K562 (cell line): Measurements from ENCODE around the gene BLTP3B.

Experiments used
- MTF1 ChIP-seq: fragments of 250-450 bp; sonication (Bioruptor Pico); IDR thresholded peaks from 2 replicates; pipeline ENCODE4 v1.9.0; 2021; ENCODE audit warnings: moderate library complexity, mild to moderate bottlenecking, inconsistent platforms, borderline replicate concordance
- NR2F6 ChIP-seq: fragments of 450-650 bp; formaldehyde crosslinking; IDR thresholded peaks from 2 replicates; pipeline ENCODE4 v1.4.0; 2020; ENCODE audit warnings: mild to moderate bottlenecking
- RNF2 ChIP-seq: sonication (generic); IDR thresholded peaks from 2 replicates; pipeline ENCODE4 v1.6.1; 2016
- ZNF146 ChIP-seq: IDR thresholded peaks from one replicate; pipeline ENCODE4 v1.6.1; 2018; ENCODE audit warnings: missing compliant biosample characterization; ENCODE audit not compliant: unreplicated experiment
- ZNF23 ChIP-seq: fragments of 250-450 bp; sonication (Bioruptor Pico); IDR thresholded peaks from 2 replicates; pipeline ENCODE4 v1.4.0; 2020; ENCODE audit warnings: mild to moderate bottlenecking
- ZNF398 ChIP-seq: fragments of 250-450 bp; sonication (Bioruptor Pico); IDR thresholded peaks from 2 replicates; pipeline ENCODE4 v1.8.0; 2021; ENCODE audit warnings: moderate library complexity, mild to moderate bottlenecking, inconsistent platforms
- TF ChIP-seq, protein P1 (sequence below), 3 experiments: IDR thresholded peaks in 2 of 3; conservative IDR thresholded peaks in 1 of 3; 2 replicates each; pipeline ENCODE4 v1.5.1; 2011 to 2012; ENCODE audit warnings: low read length in 3 of 3, mild to moderate bottlenecking in 3 of 3, control low read depth in 2 of 3, improper control_type of control experiment in 1 of 3, inconsistent platforms in 1 of 3, low read depth in 1 of 3, mixed read lengths in 1 of 3, moderate library complexity in 1 of 3; ENCODE audit not compliant: insufficient read depth in 2 of 3
- TF ChIP-seq, protein P2 (sequence below), 2 experiments: fragments of 450-650 bp in 1 of 2; sonication (generic) in 1 of 2; formaldehyde crosslinking; conservative IDR thresholded peaks; 2 replicates each; pipeline versions ENCODE4 v1.4.0 to v1.8.1; 2020 to 2022; ENCODE audit warnings: mild to moderate bottlenecking in 1 of 2, missing genetic modification reagents in 1 of 2
- TF ChIP-seq, protein P3 (sequence below): sonication (generic); formaldehyde crosslinking; IDR thresholded peaks from 2 replicates; pipeline ENCODE4 v1.8.1; 2023; ENCODE audit warnings: mild to moderate bottlenecking, missing genetic modification reagents, moderate library complexity

DNA sequence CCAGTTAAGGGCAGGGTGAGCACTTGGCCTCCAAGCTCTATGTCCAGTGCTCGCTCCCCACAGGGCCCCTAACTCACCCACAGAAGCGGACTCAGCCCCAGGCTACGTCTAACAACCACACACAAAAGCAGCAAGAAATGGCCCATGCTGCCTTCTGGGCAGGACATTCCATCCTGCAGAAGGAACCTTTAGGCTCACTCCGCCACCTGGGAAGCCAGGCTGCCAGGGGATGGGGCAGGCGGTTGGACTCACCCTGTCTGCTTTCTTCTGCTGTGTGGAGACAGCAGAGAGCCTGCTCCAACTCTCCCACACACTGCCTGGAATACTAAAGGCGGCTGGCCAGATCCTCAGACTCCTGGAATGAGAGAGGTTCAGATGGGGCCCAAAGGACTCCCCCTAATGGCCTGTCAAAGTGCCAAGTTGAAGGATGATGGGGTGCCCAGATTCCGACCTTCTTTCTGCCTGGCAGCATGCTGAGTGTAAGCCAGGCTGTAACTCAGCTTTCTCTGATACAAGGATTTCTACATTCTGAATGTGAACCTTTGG is 27.7 kb upstream of the BLTP3B start:
- TF ChIP-seq ZNF23 (CRISPR knock-in tag) (no peak), NR2F6 (CRISPR knock-in tag) (no peak), MTF1 (CRISPR knock-in tag) (no peak), ZNF398 (CRISPR knock-in tag) (no peak), RNF2 (no peak), ZNF146 (CRISPR knock-in tag) (no peak)
- TF ChIP-seq, protein P1, sequence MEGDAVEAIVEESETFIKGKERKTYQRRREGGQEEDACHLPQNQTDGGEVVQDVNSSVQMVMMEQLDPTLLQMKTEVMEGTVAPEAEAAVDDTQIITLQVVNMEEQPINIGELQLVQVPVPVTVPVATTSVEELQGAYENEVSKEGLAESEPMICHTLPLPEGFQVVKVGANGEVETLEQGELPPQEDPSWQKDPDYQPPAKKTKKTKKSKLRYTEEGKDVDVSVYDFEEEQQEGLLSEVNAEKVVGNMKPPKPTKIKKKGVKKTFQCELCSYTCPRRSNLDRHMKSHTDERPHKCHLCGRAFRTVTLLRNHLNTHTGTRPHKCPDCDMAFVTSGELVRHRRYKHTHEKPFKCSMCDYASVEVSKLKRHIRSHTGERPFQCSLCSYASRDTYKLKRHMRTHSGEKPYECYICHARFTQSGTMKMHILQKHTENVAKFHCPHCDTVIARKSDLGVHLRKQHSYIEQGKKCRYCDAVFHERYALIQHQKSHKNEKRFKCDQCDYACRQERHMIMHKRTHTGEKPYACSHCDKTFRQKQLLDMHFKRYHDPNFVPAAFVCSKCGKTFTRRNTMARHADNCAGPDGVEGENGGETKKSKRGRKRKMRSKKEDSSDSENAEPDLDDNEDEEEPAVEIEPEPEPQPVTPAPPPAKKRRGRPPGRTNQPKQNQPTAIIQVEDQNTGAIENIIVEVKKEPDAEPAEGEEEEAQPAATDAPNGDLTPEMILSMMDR (IDR thresholded peaks at IDR 0.05 in 2 of 3, conservative IDR thresholded peaks at IDR 0.05 in 1 of 3; ENCODE audit: insufficient read depth in 2 of 3, low read depth in 1 of 3, low read length in 3 of 3) = no peak
- TF ChIP-seq, protein P2, sequence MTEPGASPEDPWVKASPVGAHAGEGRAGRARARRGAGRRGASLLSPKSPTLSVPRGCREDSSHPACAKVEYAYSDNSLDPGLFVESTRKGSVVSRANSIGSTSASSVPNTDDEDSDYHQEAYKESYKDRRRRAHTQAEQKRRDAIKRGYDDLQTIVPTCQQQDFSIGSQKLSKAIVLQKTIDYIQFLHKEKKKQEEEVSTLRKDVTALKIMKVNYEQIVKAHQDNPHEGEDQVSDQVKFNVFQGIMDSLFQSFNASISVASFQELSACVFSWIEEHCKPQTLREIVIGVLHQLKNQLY (CRISPR knock-in tag; conservative IDR thresholded peaks at IDR 0.05) = no peak
- TF ChIP-seq, protein P3, sequence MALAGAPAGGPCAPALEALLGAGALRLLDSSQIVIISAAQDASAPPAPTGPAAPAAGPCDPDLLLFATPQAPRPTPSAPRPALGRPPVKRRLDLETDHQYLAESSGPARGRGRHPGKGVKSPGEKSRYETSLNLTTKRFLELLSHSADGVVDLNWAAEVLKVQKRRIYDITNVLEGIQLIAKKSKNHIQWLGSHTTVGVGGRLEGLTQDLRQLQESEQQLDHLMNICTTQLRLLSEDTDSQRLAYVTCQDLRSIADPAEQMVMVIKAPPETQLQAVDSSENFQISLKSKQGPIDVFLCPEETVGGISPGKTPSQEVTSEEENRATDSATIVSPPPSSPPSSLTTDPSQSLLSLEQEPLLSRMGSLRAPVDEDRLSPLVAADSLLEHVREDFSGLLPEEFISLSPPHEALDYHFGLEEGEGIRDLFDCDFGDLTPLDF (CRISPR knock-in tag) = no peak
